Measurements from ENCODE around the gene HSPA1L.
A peak's percentile ranks its signal among the peaks of the same experiment; 100 is the strongest.

Gene HSPA1L

GRCh38 chr6:31792761-31793171 lies 22.3 kb downstream of the HSPA1L start:
- no peak; the same call in 2 of the 3 replicates for ATAC-seq
- TF ChIP-seq ISL1 (CRISPR knock-in tag; IDR thresholded peaks at IDR 0.05) (no peak), POU6F1 (CRISPR knock-in tag; IDR thresholded peaks at IDR 0.05; ENCODE audit: borderline replicate concordance, low read depth) (no peak), ZC3H10 (CRISPR knock-in tag; IDR thresholded peaks at IDR 0.05) (no peak), ZNF70 (CRISPR knock-in tag; IDR thresholded peaks at IDR 0.05) (no peak), CSRNP3 (CRISPR knock-in tag; IDR thresholded peaks at IDR 0.05) (no peak), RARB (CRISPR knock-in tag; IDR thresholded peaks at IDR 0.05) (no peak), CSDC2 (CRISPR knock-in tag; IDR thresholded peaks at IDR 0.05) (no peak), ZFP3 (CRISPR knock-in tag; IDR thresholded peaks at IDR 0.05) (no peak), ZFP30 (CRISPR knock-in tag; IDR thresholded peaks at IDR 0.05) (no peak)

GRCh38 chr6:31792090-31792374 lies 23.1 kb downstream of the HSPA1L start:
- ATAC-seq: no peak
- TF ChIP-seq CREB5 (CRISPR knock-in tag; IDR thresholded peaks at IDR 0.05; ENCODE audit: low read depth): no peak

- TF ChIP-seq ZC3H10 (CRISPR knock-in tag; IDR thresholded peaks at IDR 0.05) (no peak), ZNF565 (CRISPR knock-in tag; conservative IDR thresholded peaks at IDR 0.05; ENCODE audit: low read depth) (no peak), TSHZ2 (CRISPR knock-in tag; IDR thresholded peaks at IDR 0.05) (no peak), PATZ1 (CRISPR knock-in tag; IDR thresholded peaks at IDR 0.05; ENCODE audit: borderline replicate concordance) (no peak), ARNTL (CRISPR knock-in tag; IDR thresholded peaks at IDR 0.05; ENCODE audit: borderline replicate concordance, low read depth) (no peak), TOX (CRISPR knock-in tag; IDR thresholded peaks at IDR 0.05; ENCODE audit: borderline replicate concordance) (no peak), ZNF8 (CRISPR knock-in tag; IDR thresholded peaks at IDR 0.05) (no peak), ZFP30 (CRISPR knock-in tag; IDR thresholded peaks at IDR 0.05) (no peak)
- peak; percentile 48 for ATAC-seq
These were observed 23.6 kb downstream of the HSPA1L start for GRCh38 chr6:31791324-31792089.

GRCh38 chr6:31785475-31785874 lies 29.6 kb downstream of the HSPA1L start:
- no peak for ATAC-seq
- TF ChIP-seq ZNF70 (CRISPR knock-in tag; IDR thresholded peaks at IDR 0.05) (no peak), TCF4 (CRISPR knock-in tag; IDR thresholded peaks at IDR 0.05; ENCODE audit: borderline replicate concordance) (no peak), ISL1 (CRISPR knock-in tag; IDR thresholded peaks at IDR 0.05) (no peak), PPARA (CRISPR knock-in tag; IDR thresholded peaks at IDR 0.05; ENCODE audit: borderline replicate concordance) (no peak), POU6F1 (CRISPR knock-in tag; IDR thresholded peaks at IDR 0.05; ENCODE audit: borderline replicate concordance, low read depth) (no peak), TOX (CRISPR knock-in tag; IDR thresholded peaks at IDR 0.05; ENCODE audit: borderline replicate concordance) (no peak), ZC3H10 (CRISPR knock-in tag; IDR thresholded peaks at IDR 0.05) (no peak), CREB5 (CRISPR knock-in tag; IDR thresholded peaks at IDR 0.05; ENCODE audit: low read depth) (no peak), ZNF565 (CRISPR knock-in tag; conservative IDR thresholded peaks at IDR 0.05; ENCODE audit: low read depth) (no peak), ARNTL (CRISPR knock-in tag; IDR thresholded peaks at IDR 0.05; ENCODE audit: borderline replicate concordance, low read depth) (no peak), CSRNP3 (CRISPR knock-in tag; IDR thresholded peaks at IDR 0.05) (no peak)
